Memory B cell (primary cell): ENCODE results near the gene UBR1.
"Not testable (repeated sequence)": the region's sequence is repeated elsewhere in the genome, so short reads cannot be mapped to it uniquely, and the experiment has no call there.

Experiments used
- ATAC-seq: fragments of 150-1000 bp; cut with Tn5 transposase; 2 replicates; pipeline ENCODE4 v1.10.0; 2021; ENCODE audit warnings: low read depth, mild to moderate bottlenecking, moderate library complexity
- DNase-seq, 2 donors: peaks; one replicate each; pipeline ENCODE4 v3.0.0; 2022; ENCODE audit warnings: low spot score in 2 of 2
- H3K27ac Mint-ChIP-seq: one replicate; pipeline ENCODE4 v1.8.0; 2022; ENCODE audit warnings: mild to moderate bottlenecking, moderate library complexity, mixed read lengths
- H3K27me3 Mint-ChIP-seq: one replicate; pipeline ENCODE4 v1.8.0; 2022; ENCODE audit warnings: mixed read lengths
- H3K36me3 Mint-ChIP-seq: one replicate; pipeline ENCODE4 v1.8.0; 2022; ENCODE audit warnings: mild to moderate bottlenecking, mixed read lengths
- H3K4me1 Mint-ChIP-seq: one replicate; pipeline ENCODE4 v1.8.0; 2022; ENCODE audit warnings: mixed read lengths
- H3K4me3 Mint-ChIP-seq: one replicate; pipeline ENCODE4 v1.8.0; 2022; ENCODE audit warnings: mild to moderate bottlenecking, moderate library complexity, mixed read lengths
- H3K9me3 Mint-ChIP-seq: one replicate; pipeline ENCODE4 v1.8.0; 2022; ENCODE audit warnings: mixed read lengths

UBR1 gene

GRCh38 chr15:43006991-43007390 lies 98.8 kb downstream of the UBR1 start:
- DNase-seq (no peak), ATAC-seq (no peak)
- no peak overlapping the region for H3K27ac Mint-ChIP-seq
- H3K9me3 Mint-ChIP-seq, result no peaks in the 10 kb centered on the region
- no peaks in the 10 kb centered on the region for H3K27me3 Mint-ChIP-seq
- H3K4me1 Mint-ChIP-seq, result no peaks in the 10 kb centered on the region
- peaks cover 32% of the 10 kb centered on the region for H3K36me3 Mint-ChIP-seq
- no peak overlapping the region for H3K4me3 Mint-ChIP-seq

DNA sequence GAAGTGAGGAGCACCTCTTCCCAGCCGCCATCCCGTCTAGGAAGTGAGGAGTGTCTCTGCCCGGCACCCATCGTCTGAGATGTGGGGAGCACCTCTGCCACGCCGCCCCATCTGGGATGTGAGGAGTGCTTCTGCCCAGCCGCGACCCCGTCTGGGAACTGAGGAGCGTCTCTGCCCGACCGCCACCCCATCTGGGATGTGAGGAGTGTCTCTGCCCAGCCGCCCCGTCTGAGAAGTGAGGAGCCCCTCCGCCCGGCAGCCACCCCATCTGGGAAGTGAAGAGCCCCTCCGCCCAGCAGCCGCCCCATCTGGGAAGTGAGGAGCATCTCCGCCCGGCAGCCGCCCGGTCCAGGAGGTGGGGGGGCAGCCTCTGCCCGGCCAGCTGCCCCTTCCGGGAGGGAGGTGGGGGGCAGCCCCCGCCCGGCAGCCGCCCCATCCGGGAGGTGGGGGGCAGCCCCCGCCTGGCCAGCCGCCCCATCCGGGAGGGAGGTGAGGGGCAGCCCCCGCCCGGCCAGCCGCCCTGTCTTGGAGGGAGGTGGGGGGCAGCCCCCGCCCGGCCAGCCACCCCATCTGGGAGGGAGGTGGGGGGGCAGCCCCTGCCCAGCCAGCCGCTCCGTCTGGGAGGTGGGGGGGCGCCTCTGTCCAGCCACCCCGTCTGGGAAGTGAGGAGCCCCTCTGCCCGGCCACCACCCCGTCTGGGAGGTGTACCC lies 100.8 kb downstream of the UBR1 start:
- not testable (repeated sequence) for DNase-seq, H3K27me3 Mint-ChIP-seq, H3K27ac Mint-ChIP-seq, H3K9me3 Mint-ChIP-seq, H3K4me1 Mint-ChIP-seq, ATAC-seq, H3K4me3 Mint-ChIP-seq
- peaks cover 25% of the 10 kb centered on the region for H3K36me3 Mint-ChIP-seq

DNA sequence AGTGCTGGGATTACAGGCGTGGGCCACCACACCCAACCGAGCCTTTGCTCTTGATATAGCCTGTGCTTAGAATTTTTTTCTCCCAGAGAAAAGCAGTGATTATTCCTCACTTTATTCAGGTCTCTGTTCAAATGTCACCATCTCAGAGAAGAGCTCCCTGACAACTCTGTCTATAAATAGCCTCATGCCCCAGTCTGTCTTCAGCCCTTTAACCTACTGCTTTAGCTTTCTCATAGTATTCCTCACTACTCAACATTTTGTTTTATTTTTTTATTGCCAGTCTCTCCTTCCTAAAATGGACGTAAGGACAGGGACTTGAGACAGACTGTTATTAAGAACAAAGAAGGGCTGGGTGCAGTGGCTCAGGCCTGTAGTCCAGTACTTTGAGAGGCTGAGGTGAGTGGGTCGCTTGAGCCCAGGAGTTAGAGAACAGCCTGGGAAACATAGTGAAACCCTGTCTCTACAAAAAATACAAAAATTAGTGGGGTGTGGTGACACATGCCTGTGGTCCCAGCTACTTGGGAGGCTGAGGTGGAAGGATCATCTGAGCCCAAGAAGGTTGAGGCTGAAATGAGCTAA lies 106.5 kb downstream of the UBR1 start:
- no peak for ATAC-seq
- H3K27ac Mint-ChIP-seq, result no peak overlapping the region
- no peaks in the 10 kb centered on the region for H3K27me3 Mint-ChIP-seq
- DNase-seq, result no peak
- H3K4me1 Mint-ChIP-seq, result no peaks in the 10 kb centered on the region
- peaks cover 27% of the 10 kb centered on the region for H3K36me3 Mint-ChIP-seq
- H3K4me3 Mint-ChIP-seq, result no peak overlapping the region
- H3K9me3 Mint-ChIP-seq, result no peaks in the 10 kb centered on the region

DNA sequence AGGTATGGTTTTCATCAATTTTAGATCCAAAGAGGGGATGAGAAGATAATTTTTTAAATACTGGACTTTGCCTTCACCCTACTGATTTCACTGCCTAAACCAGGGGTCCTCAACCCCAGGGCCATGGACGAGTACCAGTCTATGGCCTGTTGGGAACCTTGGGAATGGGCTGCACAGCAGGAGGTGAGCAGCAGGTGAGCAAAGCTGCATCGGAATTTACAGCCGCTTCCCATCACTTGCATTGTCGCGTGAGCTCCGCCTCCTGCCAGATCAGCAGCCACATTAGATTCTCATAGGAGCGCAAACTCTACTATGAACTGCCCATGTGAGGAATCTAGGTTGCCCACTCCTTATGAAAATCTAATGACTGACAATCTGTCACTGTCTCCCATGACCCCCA lies 109.0 kb downstream of the UBR1 start:
- DNase-seq (no peak), ATAC-seq (no peak)
- H3K36me3 Mint-ChIP-seq, result peaks cover 21% of the 10 kb centered on the region
- H3K9me3 Mint-ChIP-seq, result no peaks in the 10 kb centered on the region
- no peaks in the 10 kb centered on the region for H3K27me3 Mint-ChIP-seq
- no peak overlapping the region for H3K4me3 Mint-ChIP-seq
- no peak overlapping the region for H3K27ac Mint-ChIP-seq
- H3K4me1 Mint-ChIP-seq, result no peaks in the 10 kb centered on the region

DNA sequence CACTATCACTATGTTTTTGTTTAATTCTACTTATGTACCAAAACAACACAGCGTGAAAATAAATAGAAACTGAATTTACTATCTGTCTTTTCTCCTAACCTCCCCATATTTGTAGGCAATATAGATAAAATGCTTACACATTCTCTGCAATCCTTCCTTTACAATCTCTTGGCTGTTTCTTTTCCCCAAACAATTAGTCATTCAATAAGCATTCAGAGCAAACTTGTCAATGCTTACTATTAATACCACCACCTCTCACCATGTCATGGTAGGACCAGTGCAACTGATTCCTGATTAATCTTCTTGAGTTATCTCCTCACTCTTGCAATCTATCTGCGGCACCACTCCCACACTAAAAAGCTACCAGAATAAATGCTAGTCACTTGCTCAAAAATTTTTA lies 111.3 kb downstream of the UBR1 start:
- H3K27me3 Mint-ChIP-seq, result no peaks in the 10 kb centered on the region
- DNase-seq, result no peak
- no peaks in the 10 kb centered on the region for H3K4me1 Mint-ChIP-seq
- ATAC-seq, result no peak
- no peaks in the 10 kb centered on the region for H3K9me3 Mint-ChIP-seq
- H3K4me3 Mint-ChIP-seq, result no peak overlapping the region
- H3K27ac Mint-ChIP-seq, result no peak overlapping the region
- H3K36me3 Mint-ChIP-seq, result peaks cover 26% of the 10 kb centered on the region

GRCh38 chr15:42992626-42993025 lies 113.2 kb downstream of the UBR1 start:
- H3K4me1 Mint-ChIP-seq, result no peaks in the 10 kb centered on the region
- no peaks in the 10 kb centered on the region for H3K27me3 Mint-ChIP-seq
- H3K4me3 Mint-ChIP-seq, result no peak overlapping the region
- no peak for DNase-seq
- no peak overlapping the region for H3K27ac Mint-ChIP-seq
- H3K36me3 Mint-ChIP-seq, result peaks cover 22% of the 10 kb centered on the region
- no peak for ATAC-seq
- no peaks in the 10 kb centered on the region for H3K9me3 Mint-ChIP-seq

- H3K4me3 Mint-ChIP-seq, result no peak overlapping the region
- H3K4me1 Mint-ChIP-seq, result no peaks in the 10 kb centered on the region
- DNase-seq (no peak), ATAC-seq (no peak)
- H3K9me3 Mint-ChIP-seq, result no peaks in the 10 kb centered on the region
- H3K27ac Mint-ChIP-seq, result no peak overlapping the region
- peaks cover 25% of the 10 kb centered on the region for H3K36me3 Mint-ChIP-seq
- no peaks in the 10 kb centered on the region for H3K27me3 Mint-ChIP-seq
Measured at GRCh38 chr15:42986693-42987342, 119.0 kb downstream of the UBR1 start.

DNA sequence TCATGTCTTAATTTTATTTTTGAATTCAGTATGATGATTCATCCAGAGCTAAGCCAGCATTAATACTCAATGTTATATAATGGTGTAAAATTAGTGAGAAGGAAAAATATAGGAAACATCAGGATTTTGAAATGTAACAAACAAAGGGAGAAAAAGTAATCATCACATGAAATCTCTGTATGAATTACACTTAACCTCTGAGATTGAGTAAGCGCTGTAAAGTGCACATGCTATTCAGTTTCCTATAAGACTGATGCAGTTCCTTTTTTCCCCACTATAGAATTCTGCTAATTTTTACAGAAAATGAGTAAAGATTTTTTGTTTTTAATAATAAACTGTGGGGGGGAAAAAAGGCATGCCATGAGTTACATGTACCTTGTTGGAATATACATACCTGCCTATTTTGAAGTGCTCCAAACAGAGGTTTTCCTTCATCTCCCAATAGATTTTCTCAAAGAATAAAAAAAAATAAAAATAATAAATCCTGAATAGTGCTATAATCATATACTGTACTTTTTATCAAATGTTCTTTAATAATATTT lies 121.3 kb downstream of the UBR1 start:
- Mint-ChIP-seq H3K27ac (no peak overlapping the region), H3K4me3 (no peak overlapping the region), H3K36me3 (peaks cover 27% of the 10 kb centered on the region), H3K27me3 (no peaks in the 10 kb centered on the region), H3K9me3 (no peaks in the 10 kb centered on the region), H3K4me1 (no peaks in the 10 kb centered on the region)
- ATAC-seq (no peak), DNase-seq (no peak)

GRCh38 chr15:42979113-42979512 lies 126.7 kb downstream of the UBR1 start:
- H3K27me3 Mint-ChIP-seq, ATAC-seq, H3K9me3 Mint-ChIP-seq, H3K4me1 Mint-ChIP-seq, DNase-seq, H3K4me3 Mint-ChIP-seq, H3K27ac Mint-ChIP-seq: not testable (repeated sequence)
- peaks cover 43% of the 10 kb centered on the region for H3K36me3 Mint-ChIP-seq

- H3K4me3 Mint-ChIP-seq, result no peak overlapping the region
- no peaks in the 10 kb centered on the region for H3K4me1 Mint-ChIP-seq
- peaks cover 60% of the 10 kb centered on the region for H3K36me3 Mint-ChIP-seq
Measured at GRCh38 chr15:42974202-42974862, 131.5 kb downstream of the UBR1 start.

GRCh38 chr15:42973114-42973513 lies 132.7 kb downstream of the UBR1 start:
- H3K27me3 Mint-ChIP-seq, result no peaks in the 10 kb centered on the region
- DNase-seq (no peak), ATAC-seq (no peak)
- peaks cover 1% of the 10 kb centered on the region for H3K9me3 Mint-ChIP-seq
- no peaks in the 10 kb centered on the region for H3K4me1 Mint-ChIP-seq
- H3K4me3 Mint-ChIP-seq, result no peak overlapping the region
- no peak overlapping the region for H3K27ac Mint-ChIP-seq
- H3K36me3 Mint-ChIP-seq, result peaks cover 65% of the 10 kb centered on the region

More at GRCh38 chr15:42974202-42974862, 131.5 kb downstream of the UBR1 start:
- no peak for ATAC-seq
- Mint-ChIP-seq H3K27me3 (no peaks in the 10 kb centered on the region), H3K9me3 (peaks cover 1% of the 10 kb centered on the region), H3K27ac (no peak overlapping the region)
- no peak for DNase-seq

DNA sequence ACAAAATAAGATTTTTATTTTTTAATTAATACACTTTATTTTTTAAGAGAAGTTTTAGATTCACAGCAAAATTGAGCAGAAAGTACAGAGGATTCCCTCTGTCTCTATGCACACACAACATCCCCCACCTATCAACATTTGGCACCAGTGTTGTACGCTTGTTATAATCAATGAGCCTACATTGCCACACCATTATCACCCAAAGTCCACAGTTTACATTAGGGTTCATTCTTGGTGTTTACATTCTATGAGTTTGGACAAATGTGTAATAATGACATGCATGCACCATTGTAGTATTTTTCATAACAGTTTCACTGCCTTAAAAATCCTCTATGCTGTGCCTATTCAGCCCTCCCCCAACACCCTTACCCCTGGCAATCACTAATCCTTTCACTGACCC lies 134.0 kb downstream of the UBR1 start:
- peaks cover 1% of the 10 kb centered on the region for H3K9me3 Mint-ChIP-seq
- DNase-seq, result no peak
- H3K4me3 Mint-ChIP-seq, result no peak overlapping the region
- no peaks in the 10 kb centered on the region for H3K4me1 Mint-ChIP-seq
- H3K36me3 Mint-ChIP-seq, result peaks cover 55% of the 10 kb centered on the region
- no peak overlapping the region for H3K27ac Mint-ChIP-seq
- H3K27me3 Mint-ChIP-seq, result no peaks in the 10 kb centered on the region
- no peak for ATAC-seq

GRCh38 chr15:42964476-42964875 lies 141.4 kb downstream of the UBR1 start:
- ATAC-seq, result no peak
- Mint-ChIP-seq H3K4me3 (no peak overlapping the region), H3K9me3 (no peaks in the 10 kb centered on the region), H3K4me1 (no peaks in the 10 kb centered on the region), H3K36me3 (peaks cover 42% of the 10 kb centered on the region), H3K27me3 (no peaks in the 10 kb centered on the region), H3K27ac (no peak overlapping the region)
- no peak for DNase-seq

- Mint-ChIP-seq H3K9me3 (no peaks in the 10 kb centered on the region), H3K4me1 (no peaks in the 10 kb centered on the region), H3K4me3 (no peak overlapping the region), H3K27ac (no peak overlapping the region), H3K27me3 (no peaks in the 10 kb centered on the region), H3K36me3 (peaks cover 46% of the 10 kb centered on the region)
- DNase-seq (no peak), ATAC-seq (no peak)
Measured at GRCh38 chr15:42955518-42955917, 150.3 kb downstream of the UBR1 start.
